CD4-positive, alpha-beta memory T cell (primary cell): ENCODE data around the gene PELI2. TPM values are rescaled to one million over a fixed set of nuclear protein-coding genes. Genes with fewer than 3 reads are reported as not detected.

Source experiments
- CTCF ChIA-PET: fragments of 350-600 bp; sonication (Branson Sonifier 250); formaldehyde crosslinking; loops from one replicate; lab custom pipeline; 2021; ENCODE audit warnings: inconsistent platforms; ENCODE audit not compliant: partially characterized antibody; lab: Charles Lee
- POLR2A ChIA-PET: fragments of 350-600 bp; sonication (Branson Sonifier 250); formaldehyde crosslinking; loops from one replicate; lab custom pipeline; 2021; ENCODE audit not compliant: partially characterized antibody; lab: Charles Lee
- DNase-seq, 5 donors: peaks; one replicate each; pipeline versions ENCODE4 v3.0.0 to v3.0.0-alpha.2; 2020 to 2022; ENCODE audit warnings: mixed read lengths in 1 of 5
- H3K27ac ChIP-seq: one replicate; pipeline ENCODE4 v1.7.0; 2013; ENCODE audit warnings: low read depth, low read length
- H3K27me3 ChIP-seq: 2 replicates; pipeline ENCODE4 v1.7.0; 2013; ENCODE audit warnings: mild to moderate bottlenecking, low read length, moderate library complexity; ENCODE audit not compliant: insufficient read depth
- H3K36me3 ChIP-seq: 2 replicates; pipeline ENCODE4 v1.7.0; 2013; ENCODE audit warnings: mild to moderate bottlenecking, low read length, moderate library complexity; ENCODE audit not compliant: insufficient read depth
- H3K4me1 ChIP-seq: 2 replicates; pipeline ENCODE4 v1.7.0; 2013; ENCODE audit warnings: mild to moderate bottlenecking, low read length, moderate library complexity; ENCODE audit not compliant: insufficient read depth
- H3K4me3 ChIP-seq, 2 donors: one replicate each; pipeline ENCODE4 v1.7.0; 2013; ENCODE audit warnings: low read length in 2 of 2, mild to moderate bottlenecking in 1 of 2
- H3K9me3 ChIP-seq, 2 donors: one replicate each; pipeline ENCODE4 v1.7.0; 2013; ENCODE audit warnings: low read length in 2 of 2, control low read depth in 1 of 2; ENCODE audit not compliant: control insufficient read depth in 1 of 2
- H3K27ac Mint-ChIP-seq, 7 donors: one replicate each; pipeline ENCODE4 v1.8.0; 2020 to 2021; ENCODE audit warnings: mixed read lengths in 7 of 7, mild to moderate bottlenecking in 6 of 7, inconsistent platforms in 3 of 7, moderate library complexity in 3 of 7
- H3K27me3 Mint-ChIP-seq, 2 donors: one replicate each; pipeline ENCODE4 v1.8.0; 2020 to 2021; ENCODE audit warnings: mixed read lengths in 2 of 2
- H3K36me3 Mint-ChIP-seq, 2 donors: one replicate each; pipeline ENCODE4 v1.8.0; 2020 to 2021; ENCODE audit warnings: mixed read lengths in 2 of 2, inconsistent platforms in 1 of 2, mild to moderate bottlenecking in 1 of 2
- H3K4me1 Mint-ChIP-seq, 4 donors: one replicate each; pipeline ENCODE4 v1.8.0; 2020 to 2021; ENCODE audit warnings: mixed read lengths in 4 of 4, mild to moderate bottlenecking in 1 of 4
- H3K4me3 Mint-ChIP-seq, 8 donors: one replicate each; pipeline ENCODE4 v1.8.0; 2020 to 2021; ENCODE audit warnings: mixed read lengths in 8 of 8, mild to moderate bottlenecking in 7 of 8, moderate library complexity in 6 of 8, inconsistent platforms in 3 of 8
- H3K9me3 Mint-ChIP-seq, 8 donors: one replicate each; pipeline ENCODE4 v1.8.0; 2020 to 2021; ENCODE audit warnings: mixed read lengths in 8 of 8, mild to moderate bottlenecking in 5 of 8, inconsistent platforms in 3 of 8, moderate library complexity in 1 of 8
- intact Hi-C: fragments of 100-400 bp; cut with micrococcal nuclease; formaldehyde crosslinking; loops from one replicate; pipeline ENCODE4 v1.15.1; 2023
- polyA plus RNA-seq, 2 donors: library from polyadenylated mRNA; unstranded; fragments of 300-500 nt; fragmentation: Illumina TruSeq; gene quantifications; one replicate each; pipeline ENCODE4 v1.2.3, GENCODE V29; 2021
- total RNA-seq, 2 experiments: library from RNA; stranded (reverse); gene quantifications; one replicate each; pipeline ENCODE4 v1.2.3, GENCODE V29; 2021

PELI2 gene
- total and polyA plus RNA-seq, 4 experiments from 2014 or later: 1.2 to 16.4 (median 7.8) TPM

GRCh38 chr14:56185992-56186391 lies 67.8 kb downstream of the PELI2 start:
- Mint-ChIP-seq H3K4me1 (peaks cover 2 to 6% (median 4%) of the 10 kb centered on the region in 4 donors), H3K27ac (no peak overlapping the region), H3K36me3 (peaks cover 1 to 22% of the 10 kb centered on the region in 2 donors), H3K4me3 (peak overlapping the region in 1 of 8 donors; percentile 6), H3K27me3 (peaks cover 0 to 3% of the 10 kb centered on the region in 2 donors), H3K9me3 (peaks cover 0 to 3% (median 0%) of the 10 kb centered on the region in 8 donors)
- Histone ChIP-seq H3K27ac (no peak overlapping the region), H3K36me3 (no peaks in the 10 kb centered on the region), H3K4me1 (no peaks in the 10 kb centered on the region), H3K9me3 (no peaks in the 10 kb centered on the region), H3K27me3 (no peaks in the 10 kb centered on the region), H3K4me3 (no peak overlapping the region)
- DNase-seq: no peak
- ChIA-PET CTCF (no interaction called here), POLR2A (no interaction called here)
- intact Hi-C loops: no loop called here

DNA sequence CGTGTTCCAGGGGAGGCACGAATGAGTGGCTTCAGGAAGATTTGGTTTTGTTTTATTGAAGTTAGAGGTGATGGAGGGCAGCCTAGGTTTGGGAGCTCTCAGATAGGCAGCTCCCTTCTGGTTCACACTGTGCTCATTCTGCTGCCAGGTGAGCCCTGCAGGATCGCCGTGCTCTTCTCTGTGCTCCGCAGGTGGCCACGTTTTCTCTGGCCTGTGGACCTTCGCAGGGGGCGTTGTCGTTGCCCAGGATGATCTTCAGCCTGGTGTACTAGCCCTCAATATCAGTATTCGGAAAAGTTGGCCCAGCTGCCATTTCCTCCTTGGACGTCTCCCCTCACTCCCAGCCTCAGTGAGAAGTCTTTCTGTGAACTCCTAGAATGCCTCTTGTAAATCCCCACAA lies 69.5 kb downstream of the PELI2 start:
- H3K27me3 ChIP-seq: no peaks in the 10 kb centered on the region
- Mint-ChIP-seq H3K27me3 (peaks cover 0 to 3% of the 10 kb centered on the region in 2 donors), H3K9me3 (peaks cover 0 to 3% (median 0%) of the 10 kb centered on the region in 8 donors), H3K4me1 (peaks cover 0 to 11% (median 2%) of the 10 kb centered on the region in 4 donors), H3K27ac (no peak overlapping the region), H3K36me3 (peaks cover 1 to 6% of the 10 kb centered on the region in 2 donors), H3K4me3 (peak overlapping the region in 1 of 8 donors; percentile 36)
- H3K4me1 ChIP-seq: no peaks in the 10 kb centered on the region
- H3K9me3 ChIP-seq: no peaks in the 10 kb centered on the region
- H3K36me3 ChIP-seq: no peaks in the 10 kb centered on the region
- DNase-seq: no peak
- H3K27ac ChIP-seq: no peak overlapping the region
- H3K4me3 ChIP-seq: no peak overlapping the region
- CTCF ChIA-PET: interaction anchor here (0.8 to 1.4 kb wide), 2 partner anchors 12 to 34 kb away, joined by 3 read pairs; no protein-coding TSS in a partner anchor
- intact Hi-C loops: no loop called here
- POLR2A ChIA-PET: no interaction called here

- Mint-ChIP-seq H3K27me3 (peaks cover 0 to 3% of the 10 kb centered on the region in 2 donors), H3K36me3 (peaks cover 0 to 4% of the 10 kb centered on the region in 2 donors), H3K9me3 (peaks cover 0 to 3% (median 0%) of the 10 kb centered on the region in 8 donors), H3K4me3 (no peak overlapping the region), H3K4me1 (peaks cover 4 to 15% (median 5%) of the 10 kb centered on the region in 4 donors), H3K27ac (no peak overlapping the region)
- POLR2A ChIA-PET: no interaction called here
- Histone ChIP-seq H3K36me3 (no peaks in the 10 kb centered on the region), H3K9me3 (no peaks in the 10 kb centered on the region), H3K27ac (no peak overlapping the region), H3K4me1 (no peaks in the 10 kb centered on the region), H3K4me3 (no peak overlapping the region), H3K27me3 (no peaks in the 10 kb centered on the region)
- CTCF ChIA-PET: no interaction called here
- intact Hi-C loops: no loop called here
- no peak for DNase-seq
Measured at GRCh38 chr14:56189307-56189706, 71.1 kb downstream of the PELI2 start.

- Mint-ChIP-seq H3K9me3 (peaks cover 0 to 3% (median 0%) of the 10 kb centered on the region in 8 donors), H3K27ac (no peak overlapping the region), H3K4me1 (peaks cover 18 to 30% (median 23%) of the 10 kb centered on the region in 4 donors), H3K27me3 (no peaks in the 10 kb centered on the region), H3K4me3 (no peak overlapping the region), H3K36me3 (no peaks in the 10 kb centered on the region)
- Histone ChIP-seq H3K4me1 (peaks cover 15% of the 10 kb centered on the region), H3K27ac (no peak overlapping the region), H3K4me3 (no peak overlapping the region), H3K36me3 (no peaks in the 10 kb centered on the region), H3K9me3 (no peaks in the 10 kb centered on the region), H3K27me3 (no peaks in the 10 kb centered on the region)
- CTCF ChIA-PET: no interaction called here
- POLR2A ChIA-PET: no interaction called here
- no peak for DNase-seq
- intact Hi-C loops: loop anchor here (10.0 kb wide), 1 partner anchor 49 kb away; no protein-coding TSS in a partner anchor
Measured at GRCh38 chr14:56193347-56193746, 75.1 kb downstream of the PELI2 start.

GRCh38 chr14:56194042-56194441 lies 75.8 kb downstream of the PELI2 start:
- H3K9me3 Mint-ChIP-seq: peaks cover 0 to 3% (median 0%) of the 10 kb centered on the region in 8 donors
- CTCF ChIA-PET: no interaction called here
- peak overlapping the region in 2 of 7 donors; percentile 1 to 82 for H3K27ac Mint-ChIP-seq
- no peaks in the 10 kb centered on the region for H3K9me3 ChIP-seq
- H3K27ac ChIP-seq: no peak overlapping the region
- H3K4me1 ChIP-seq: peaks cover 15% of the 10 kb centered on the region
- DNase-seq: no peak
- no peaks in the 10 kb centered on the region for H3K27me3 ChIP-seq
- H3K4me3 ChIP-seq: no peak overlapping the region
- H3K27me3 Mint-ChIP-seq: no peaks in the 10 kb centered on the region
- no peaks in the 10 kb centered on the region for H3K36me3 Mint-ChIP-seq
- POLR2A ChIA-PET: no interaction called here
- H3K4me1 Mint-ChIP-seq: peaks cover 18 to 30% (median 23%) of the 10 kb centered on the region in 4 donors
- intact Hi-C loops: loop anchor here (10.0 kb wide), 1 partner anchor 49 kb away; no protein-coding TSS in a partner anchor
- H3K36me3 ChIP-seq: no peaks in the 10 kb centered on the region
- no peak overlapping the region for H3K4me3 Mint-ChIP-seq

DNA sequence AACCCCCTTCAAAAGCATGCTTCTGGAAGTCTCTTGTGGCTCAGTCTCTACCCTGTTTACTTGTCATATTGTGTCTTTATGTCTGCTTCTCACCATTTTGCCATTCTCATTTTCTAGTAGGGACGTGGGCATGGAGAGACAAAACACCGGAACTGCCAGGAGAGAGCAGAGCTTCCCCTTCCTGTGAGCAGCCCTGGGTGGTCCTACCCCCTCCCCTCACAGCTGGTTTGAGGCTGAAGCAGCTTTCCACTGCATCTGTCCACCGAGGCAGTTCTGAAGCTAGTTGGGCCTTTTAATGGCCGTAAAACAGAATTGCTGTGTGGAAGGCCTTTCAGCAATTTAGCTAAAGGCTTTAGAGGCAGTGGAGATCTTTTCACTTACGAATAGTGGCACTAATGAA lies 77.0 kb downstream of the PELI2 start:
- ChIA-PET CTCF (no interaction called here), POLR2A (interaction anchor here (0.7 to 1.4 kb wide), 2 partner anchors 23 to 76 kb away, joined by 3 to 7 read pairs; partner anchors contain the start of gene PELI2)
- peaks cover 15% of the 10 kb centered on the region for H3K4me1 ChIP-seq
- H3K36me3 Mint-ChIP-seq: no peaks in the 10 kb centered on the region
- no peaks in the 10 kb centered on the region for H3K9me3 ChIP-seq
- H3K27me3 Mint-ChIP-seq: no peaks in the 10 kb centered on the region
- H3K27ac Mint-ChIP-seq: peak overlapping the region in 1 of 7 donors; percentile 3
- H3K4me3 ChIP-seq: no peak overlapping the region
- H3K4me1 Mint-ChIP-seq: peaks cover 18 to 30% (median 23%) of the 10 kb centered on the region in 4 donors
- intact Hi-C loops: loop anchor here (10.0 kb wide), 1 partner anchor 50 kb away; no protein-coding TSS in a partner anchor
- peak overlapping the region in 2 of 8 donors; percentile 1 to 60 for H3K4me3 Mint-ChIP-seq
- H3K9me3 Mint-ChIP-seq: peaks cover 0 to 3% (median 0%) of the 10 kb centered on the region in 8 donors
- H3K27me3 ChIP-seq: no peaks in the 10 kb centered on the region
- H3K36me3 ChIP-seq: no peaks in the 10 kb centered on the region
- no peak overlapping the region for H3K27ac ChIP-seq
- no peak for DNase-seq

- Mint-ChIP-seq H3K27ac (peak overlapping the region; percentile 4 to 82 (median 49)), H3K4me3 (peak overlapping the region in 6 of 8 donors; percentile 1 to 68 (median 24)), H3K9me3 (no peaks in the 10 kb centered on the region), H3K27me3 (no peaks in the 10 kb centered on the region), H3K4me1 (peaks cover 18 to 30% (median 23%) of the 10 kb centered on the region in 4 donors), H3K36me3 (no peaks in the 10 kb centered on the region)
- Histone ChIP-seq H3K4me1 (peaks cover 15% of the 10 kb centered on the region), H3K27ac (no peak overlapping the region), H3K9me3 (no peaks in the 10 kb centered on the region), H3K27me3 (no peaks in the 10 kb centered on the region), H3K36me3 (no peaks in the 10 kb centered on the region), H3K4me3 (no peak overlapping the region)
- ChIA-PET CTCF (no interaction called here), POLR2A (interaction anchor here (0.7 to 1.4 kb wide), 2 partner anchors 23 to 77 kb away, joined by 3 to 7 read pairs; partner anchors contain the start of gene PELI2)
- intact Hi-C loops: loop anchor here (10.0 kb wide), 1 partner anchor 51 kb away; no protein-coding TSS in a partner anchor
- DNase-seq: peak in 1 of 5 donors; percentile 18
Measured at GRCh38 chr14:56195704-56196103, 77.5 kb downstream of the PELI2 start.
